Anterior cingulate cortex (tissue), 58 donors: ENCODE results near the gene ZDHHC11B.
"Not testable (repeated sequence)": the region's sequence is repeated elsewhere in the genome, so short reads cannot be mapped to it uniquely, and the experiment has no call there.

Experiments used
- DNase-seq, 58 donors: peaks; one replicate each; lab custom pipeline; 2025; lab: John Stamatoyannopoulos, UW

Gene ZDHHC11B, protein sequence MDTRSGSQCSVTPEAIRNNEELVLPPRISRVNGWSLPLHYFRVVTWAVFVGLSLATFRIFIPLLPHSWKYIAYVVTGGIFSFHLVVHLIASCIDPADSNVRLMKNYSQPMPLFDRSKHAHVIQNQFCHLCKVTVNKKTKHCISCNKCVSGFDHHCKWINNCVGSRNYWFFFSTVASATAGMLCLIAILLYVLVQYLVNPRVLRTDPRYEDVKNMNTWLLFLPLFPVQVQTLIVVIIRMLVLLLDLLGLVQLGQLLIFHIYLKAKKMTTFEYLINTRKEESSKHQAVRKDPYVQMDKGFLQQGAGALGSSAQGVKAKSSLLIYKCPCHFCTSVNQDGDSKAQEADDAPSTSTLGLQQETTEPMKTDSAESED

DNA sequence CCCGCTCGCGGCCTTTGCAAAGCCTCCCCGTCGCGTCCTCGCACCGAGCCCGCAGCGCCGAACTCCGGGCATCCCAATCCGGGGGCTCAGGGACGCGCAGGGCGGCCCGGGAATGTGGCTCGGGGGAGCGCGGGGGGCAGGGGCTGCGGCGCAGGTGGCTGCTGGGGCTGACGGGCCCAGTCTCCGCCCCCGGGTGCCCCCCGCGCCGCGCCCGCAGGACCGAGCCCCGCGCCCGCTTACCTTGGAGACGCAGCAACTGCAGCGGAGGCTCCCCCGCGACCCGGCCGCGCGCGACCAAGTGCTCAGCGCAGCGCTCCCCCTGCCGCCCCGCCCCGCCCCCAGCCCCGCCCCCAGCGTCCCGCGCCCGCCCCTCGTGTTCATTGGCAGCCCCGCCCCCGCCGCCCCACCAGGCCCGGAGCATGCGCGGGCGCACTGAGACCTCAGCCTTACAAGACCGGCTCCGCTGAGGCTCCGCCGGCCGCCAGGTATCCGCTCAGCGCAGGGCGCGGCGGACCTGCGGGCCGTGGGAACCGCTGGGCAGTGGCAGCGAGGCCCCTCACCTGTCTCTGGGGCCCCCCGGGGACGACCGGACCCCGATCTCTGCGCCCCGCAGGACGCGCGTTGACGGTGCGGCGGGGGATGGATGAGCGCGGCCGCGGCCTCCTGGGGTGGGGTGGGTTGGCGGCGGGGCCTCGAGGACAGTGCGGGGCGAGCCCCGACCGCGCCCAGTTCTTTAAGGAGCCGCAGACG lies at the start of gene ZDHHC11B:
Gene ZDHHC11B, minus strand, starts transcription at position 302 of the 750 bp plus-strand sequence. CDS start 17,810 bp downstream, outside the sequence.
- DNase-seq, result peak in 57 of 58 donors; percentile 20 to 98 (median 80)

DNA sequence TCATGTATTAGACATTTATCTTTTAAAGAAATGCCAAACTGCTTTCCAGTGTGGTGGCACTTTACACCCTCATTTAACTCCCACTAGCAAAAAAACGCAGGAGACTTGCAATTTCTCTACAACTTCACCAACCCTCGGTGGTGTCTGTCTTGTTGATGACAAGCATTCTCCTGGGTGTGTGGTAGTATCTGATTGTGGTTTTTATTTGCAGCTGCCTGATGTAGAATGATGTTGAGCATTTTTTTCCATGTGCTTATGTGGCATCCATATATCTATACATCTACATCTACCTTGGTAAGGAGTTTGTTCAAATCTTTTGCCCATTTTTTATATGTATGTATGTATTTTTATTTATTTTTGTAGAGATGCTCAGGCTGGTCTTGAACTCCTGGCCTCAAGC lies 49.5 kb upstream of the ZDHHC11B start:
- DNase-seq, result not testable (repeated sequence)

DNA sequence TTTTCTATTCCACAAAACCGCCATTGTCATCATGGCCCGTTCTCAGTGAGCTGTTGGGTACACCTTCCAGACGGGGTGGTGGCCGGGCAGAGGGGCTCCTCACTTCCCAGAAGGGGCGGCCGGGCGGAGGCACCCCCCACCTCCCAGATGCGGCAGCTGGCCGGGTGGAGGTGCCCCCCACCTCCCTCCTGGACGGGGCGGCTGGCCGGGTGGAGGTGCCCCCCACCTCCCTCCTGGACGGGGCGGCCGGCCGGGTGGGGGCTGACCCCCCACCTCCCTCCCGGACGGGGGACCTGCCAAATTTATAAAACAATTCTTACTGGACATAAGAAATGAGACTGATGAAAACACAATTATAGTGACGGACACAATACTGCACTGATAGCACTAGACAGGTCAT lies 43.7 kb upstream of the ZDHHC11B start:
- not testable (repeated sequence) for DNase-seq

DNA sequence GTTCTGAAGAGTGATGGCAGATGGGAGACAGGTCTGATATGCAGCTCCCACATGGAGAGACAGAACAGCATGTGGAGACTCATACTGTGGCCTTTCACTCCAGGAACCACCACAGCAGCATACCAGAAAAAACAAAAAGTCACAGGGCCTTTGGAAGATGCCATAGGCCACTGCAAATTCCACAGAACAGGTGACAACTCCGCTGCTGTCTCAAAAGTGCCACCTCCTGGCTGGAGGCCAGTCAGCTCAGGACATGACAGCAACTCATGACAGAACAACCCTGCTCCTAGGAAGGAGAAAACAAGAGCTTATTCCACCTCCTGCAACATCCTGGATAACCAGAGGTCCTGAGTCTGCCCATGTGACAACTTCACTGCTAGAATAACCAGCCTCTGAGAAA lies 41.0 kb upstream of the ZDHHC11B start:
- DNase-seq, result not testable (repeated sequence)

DNA sequence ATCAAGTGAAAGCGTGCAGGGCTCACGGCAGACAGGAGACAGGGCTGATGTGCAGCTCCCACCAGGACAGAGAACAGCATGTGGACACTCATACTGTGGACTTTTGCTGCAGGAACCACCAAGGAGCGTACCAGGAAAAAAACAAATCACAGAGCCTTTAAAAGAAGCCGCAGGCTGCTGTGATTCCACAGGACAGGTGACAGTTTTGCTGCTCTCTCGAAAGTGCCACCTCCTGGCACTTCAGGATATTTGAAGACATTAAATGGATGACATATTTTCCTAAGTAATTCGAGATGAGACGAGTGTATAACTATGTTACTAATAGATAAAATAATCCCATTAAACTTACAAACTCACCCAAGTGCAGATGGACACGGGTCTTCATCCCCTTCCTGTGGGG lies 37.0 kb upstream of the ZDHHC11B start:
- DNase-seq, result no peak

DNA sequence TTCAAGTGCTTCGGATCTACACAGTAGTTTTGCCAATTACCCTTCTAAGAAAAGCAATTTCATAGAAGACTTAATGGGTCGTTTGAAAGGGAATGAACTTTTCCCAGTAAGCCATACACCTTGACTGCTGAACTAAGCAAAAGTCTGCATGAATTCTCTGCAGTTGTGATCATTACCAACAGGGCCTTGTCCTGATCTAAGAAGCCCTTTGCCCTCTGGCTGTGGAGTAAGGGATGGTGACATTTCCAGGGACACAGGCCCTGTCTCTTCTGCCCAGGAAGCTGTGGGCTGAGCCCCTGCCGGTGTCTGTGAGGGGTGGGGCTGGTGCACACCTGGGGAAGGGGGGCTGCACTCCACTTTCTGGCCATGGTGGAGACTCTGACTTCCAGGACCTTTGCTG lies 35.7 kb upstream of the ZDHHC11B start:
- no peak for DNase-seq

DNA sequence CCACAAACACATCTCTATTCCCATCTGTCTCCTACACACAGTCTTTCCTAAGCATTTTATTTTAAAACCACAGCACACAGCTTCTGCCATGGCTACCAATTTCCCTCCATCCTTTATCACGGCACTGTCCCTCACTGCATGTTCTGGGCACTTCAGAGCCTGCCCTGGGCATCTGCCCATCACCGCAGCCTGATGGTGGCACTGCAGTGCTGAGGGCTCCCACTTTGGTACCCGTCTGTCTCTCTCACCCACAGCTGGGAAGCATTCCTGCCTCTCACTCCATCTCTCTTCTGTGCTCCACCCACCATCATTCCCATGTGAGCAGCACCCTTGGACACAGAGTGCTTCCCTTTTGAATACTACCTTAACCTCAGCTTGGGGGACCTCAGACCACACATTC lies 34.5 kb upstream of the ZDHHC11B start:
- DNase-seq, result no peak

DNA sequence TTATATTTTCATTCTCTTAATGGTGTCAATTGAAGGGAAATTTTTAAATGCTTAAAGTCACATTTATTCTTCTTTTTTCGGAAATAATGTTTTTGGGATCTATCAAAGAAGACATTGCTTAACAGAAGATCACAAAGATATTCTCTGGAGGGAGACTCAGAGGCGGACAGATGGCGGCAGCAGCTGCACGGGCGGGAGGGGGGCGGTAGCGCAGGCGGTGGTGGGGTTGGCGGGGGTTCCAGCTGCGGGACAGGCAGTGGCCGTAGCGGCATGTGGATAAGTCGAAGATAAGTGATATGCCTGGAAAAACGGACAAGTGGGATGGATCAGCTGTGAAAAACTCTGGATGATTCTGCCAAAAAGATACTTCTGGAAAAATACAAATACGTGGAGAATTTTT lies 31.6 kb upstream of the ZDHHC11B start:
- no peak for DNase-seq

DNA sequence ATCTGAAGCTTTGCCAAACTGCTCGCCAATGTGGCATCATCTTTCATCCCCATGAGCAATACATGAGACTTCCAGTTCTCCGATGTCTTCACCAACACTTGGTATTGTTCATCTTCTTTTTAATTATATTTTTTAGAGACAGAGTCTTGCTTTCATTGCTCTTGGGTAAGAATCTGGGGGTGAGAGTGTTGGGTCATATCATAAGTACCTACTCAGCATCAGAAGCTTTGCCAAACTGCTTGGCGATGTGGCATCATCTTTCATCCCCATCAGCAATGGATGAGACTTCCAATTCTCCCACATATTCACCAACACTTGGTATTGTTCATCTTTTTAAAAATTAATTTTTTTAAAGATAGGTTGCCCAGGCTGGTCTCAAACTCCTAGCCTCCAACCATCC lies 30.9 kb upstream of the ZDHHC11B start:
- no peak for DNase-seq

DNA sequence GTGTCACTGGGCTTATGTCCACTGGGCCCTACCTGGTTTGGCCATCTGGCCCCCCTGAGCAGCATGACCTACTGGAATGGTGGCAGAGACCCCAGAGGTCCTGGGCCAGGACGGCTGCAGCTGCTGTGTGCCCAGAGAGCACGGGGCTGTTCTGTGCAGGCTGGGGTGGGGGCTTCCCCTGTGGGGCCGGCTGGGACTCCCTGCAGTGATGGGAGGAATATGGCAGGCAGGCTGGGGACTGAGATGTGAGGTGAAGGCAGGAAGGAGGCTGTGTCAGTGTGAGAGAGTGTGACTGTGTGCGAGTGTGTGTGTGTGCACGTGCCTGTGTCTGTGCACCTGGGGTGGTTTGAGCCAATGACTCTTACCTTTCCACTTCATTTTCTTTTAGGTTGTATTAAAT lies 29.0 kb upstream of the ZDHHC11B start:
- not testable (repeated sequence) for DNase-seq

DNA sequence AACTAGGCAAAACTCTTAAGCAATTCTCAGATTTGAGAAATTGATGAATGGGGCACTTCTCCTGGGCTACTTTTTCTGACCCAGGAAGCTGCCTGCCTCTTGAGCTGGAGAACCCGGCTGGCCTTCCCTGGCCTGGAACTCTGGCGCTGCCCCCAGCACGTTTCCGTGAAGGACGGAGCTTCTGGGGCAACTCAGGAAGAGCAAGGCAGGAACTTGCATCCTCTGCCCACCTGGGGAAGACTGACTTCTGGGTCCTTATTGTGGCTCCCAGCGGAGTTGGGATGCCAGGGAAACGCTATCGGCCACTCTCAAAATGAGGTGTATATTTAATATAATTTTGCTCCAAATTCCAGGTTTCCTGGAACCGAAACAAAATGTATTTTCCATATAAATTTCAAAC lies 26.9 kb upstream of the ZDHHC11B start:
- not testable (repeated sequence) for DNase-seq

DNA sequence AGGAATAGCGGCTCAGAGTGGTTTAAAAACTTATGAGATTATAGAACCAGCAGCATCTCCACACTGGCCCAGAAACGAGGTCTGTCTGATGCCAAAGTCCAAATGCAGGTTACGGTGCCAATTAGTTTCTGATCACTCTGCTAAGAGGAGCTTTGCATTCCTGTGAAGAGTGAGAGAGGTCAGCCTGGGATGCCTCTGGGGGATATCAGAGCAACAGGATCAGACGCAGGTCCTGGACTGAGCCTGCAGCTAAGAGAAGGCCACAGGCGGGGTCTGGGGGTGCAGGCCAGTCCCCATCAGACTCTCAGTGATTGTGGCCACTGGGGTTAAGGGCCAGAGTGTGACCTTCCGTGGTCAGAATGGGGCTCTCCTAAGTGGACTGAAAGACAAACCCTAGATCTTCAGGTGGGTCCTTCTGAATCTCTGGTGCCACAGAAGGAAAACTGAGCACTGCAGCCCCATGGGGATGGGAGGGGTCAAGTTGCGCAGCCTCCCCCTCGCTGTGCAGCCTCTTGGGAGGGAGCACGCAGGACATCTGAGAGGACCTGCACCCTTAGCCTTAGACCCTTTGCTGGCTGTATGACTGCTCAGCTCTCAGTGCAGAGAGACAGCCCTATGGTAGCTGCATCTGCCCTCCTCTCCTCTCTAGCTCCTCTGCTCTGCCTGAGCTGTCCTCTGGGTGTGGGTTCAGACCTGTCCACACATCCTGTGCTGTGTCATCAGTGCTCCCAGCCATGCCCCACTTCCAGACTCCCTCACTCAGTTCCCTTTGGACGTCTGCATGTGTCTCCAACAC lies 23.4 kb upstream of the ZDHHC11B start:
- not testable (repeated sequence) for DNase-seq

DNA sequence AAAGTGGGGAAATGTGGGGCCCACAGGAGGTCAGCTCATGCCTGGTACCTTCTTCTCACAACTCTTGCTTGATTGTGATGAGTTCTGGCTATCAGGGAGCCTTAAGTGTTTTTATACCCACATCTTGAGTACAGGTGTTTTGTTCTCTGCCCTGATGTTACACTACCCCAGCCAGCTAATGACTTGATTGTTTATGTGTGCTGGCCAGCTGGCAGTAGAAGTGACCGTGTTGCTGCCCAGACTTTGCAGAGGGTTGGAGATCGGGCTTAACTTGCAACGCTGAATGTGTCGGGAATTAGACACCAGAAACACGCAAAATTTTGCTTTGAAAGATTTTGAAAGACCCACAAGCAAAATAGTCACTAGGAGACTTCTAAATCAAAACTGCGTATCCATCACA lies 16.9 kb upstream of the ZDHHC11B start:
- DNase-seq, result peak in 1 of 58 donors; percentile 3

DNA sequence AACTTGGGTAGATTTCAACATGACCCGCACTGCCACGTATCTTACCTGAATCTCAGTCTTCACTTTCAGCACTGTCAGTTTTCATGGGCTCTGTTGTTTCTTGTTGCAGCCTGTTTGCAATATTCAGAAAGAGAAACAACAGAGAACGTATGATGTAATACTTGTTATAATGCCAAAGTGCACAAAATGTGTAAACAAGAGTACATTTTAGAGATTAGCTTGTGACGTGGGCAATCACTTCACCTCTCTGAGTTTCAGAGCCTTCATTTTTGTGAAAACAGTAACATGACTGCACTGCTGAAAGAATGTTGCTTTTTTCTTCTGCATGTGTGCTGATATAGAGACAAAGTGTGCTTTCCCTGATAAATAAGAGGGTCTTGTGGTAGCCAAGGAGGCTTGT lies 16.5 kb upstream of the ZDHHC11B start:
- not testable (repeated sequence) for DNase-seq

DNA sequence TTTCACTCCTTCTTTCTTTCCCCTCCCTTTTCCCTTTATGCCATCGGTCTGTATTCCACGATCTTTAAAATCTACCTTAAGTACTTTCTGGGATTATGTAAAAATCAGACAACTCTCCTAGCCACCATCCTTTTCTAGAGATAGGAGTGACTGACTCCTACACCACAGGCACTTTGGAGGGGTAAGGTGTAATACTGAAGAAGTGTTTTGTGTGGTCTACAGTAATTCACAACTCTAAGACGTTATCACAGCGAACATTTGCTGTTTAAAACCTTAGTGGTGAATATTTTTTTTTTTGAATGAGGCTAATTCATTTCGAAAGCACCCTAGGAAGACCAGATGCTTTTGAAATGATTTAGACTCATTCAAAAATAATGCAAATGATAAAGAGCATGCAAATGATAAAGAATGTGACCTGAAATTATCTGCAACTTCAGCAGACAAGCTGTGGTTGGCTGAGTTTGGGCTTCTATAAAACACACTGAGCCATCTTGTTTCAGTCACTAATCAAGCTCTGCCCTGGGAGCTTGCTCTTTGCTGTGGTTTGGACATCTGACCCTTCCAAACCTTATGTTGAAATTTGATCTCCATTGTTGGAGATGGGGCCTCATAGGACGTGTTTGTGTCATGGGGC lies 14.1 kb upstream of the ZDHHC11B start:
- DNase-seq, result not testable (repeated sequence)

DNA sequence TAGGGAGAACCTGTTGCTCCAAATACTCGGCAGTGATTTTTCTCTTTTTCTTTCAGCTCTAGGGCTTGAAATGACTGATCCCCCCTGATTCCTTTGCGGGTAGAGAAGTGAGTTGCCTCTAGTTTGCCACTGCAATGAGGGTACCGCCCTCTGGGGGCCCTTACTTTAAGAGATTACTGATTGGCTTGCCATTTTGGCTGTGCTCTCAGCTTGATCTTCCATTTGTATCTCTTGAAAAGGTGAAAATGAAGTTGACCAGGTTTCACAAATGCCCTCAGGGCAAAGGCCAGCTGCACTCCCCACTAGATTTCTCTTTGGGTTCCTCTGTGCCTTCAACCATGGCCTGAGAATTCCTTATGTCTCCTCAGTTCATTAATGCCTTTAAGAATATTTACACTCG lies 13.5 kb upstream of the ZDHHC11B start:
- not testable (repeated sequence) for DNase-seq

DNA sequence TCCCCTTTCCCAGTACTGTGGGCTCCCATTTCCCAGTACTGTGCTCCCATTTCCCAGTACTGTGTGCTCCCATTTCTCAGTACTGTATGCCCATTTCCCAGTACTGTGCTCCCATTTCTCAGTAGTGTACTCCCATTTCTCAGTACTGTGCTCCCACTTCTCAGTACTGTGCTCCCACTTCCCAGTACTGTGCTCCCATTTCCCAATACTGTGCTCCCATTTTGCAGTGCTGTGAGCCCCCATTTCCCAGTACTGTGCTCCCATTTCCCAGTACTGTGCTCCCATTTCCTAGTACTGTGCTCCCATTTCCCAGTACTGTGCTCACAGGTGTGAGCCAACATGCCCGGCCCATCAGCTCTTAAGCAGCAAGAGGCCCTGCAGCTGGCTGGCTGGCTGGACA lies 11.3 kb upstream of the ZDHHC11B start:
- not testable (repeated sequence) for DNase-seq

DNA sequence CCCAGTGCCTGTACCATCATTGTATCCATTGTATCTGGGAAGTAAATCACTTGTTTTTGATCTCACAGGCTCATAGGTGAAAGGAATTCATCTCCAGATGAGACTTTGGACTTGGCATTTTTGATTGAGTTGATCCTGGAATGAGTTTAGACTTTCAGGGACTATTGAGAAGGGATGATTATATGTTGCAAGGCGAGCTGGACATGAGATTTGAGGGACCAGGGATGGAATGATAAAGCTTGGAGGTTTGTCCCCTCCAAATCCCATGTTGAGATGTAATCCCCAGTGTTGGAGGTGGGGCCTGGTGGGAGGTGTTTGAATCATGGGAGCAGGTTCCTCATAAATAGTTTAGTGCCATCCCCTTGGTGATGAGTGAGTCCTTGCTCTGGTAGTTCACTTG lies 10.4 kb upstream of the ZDHHC11B start:
- not testable (repeated sequence) for DNase-seq

DNA sequence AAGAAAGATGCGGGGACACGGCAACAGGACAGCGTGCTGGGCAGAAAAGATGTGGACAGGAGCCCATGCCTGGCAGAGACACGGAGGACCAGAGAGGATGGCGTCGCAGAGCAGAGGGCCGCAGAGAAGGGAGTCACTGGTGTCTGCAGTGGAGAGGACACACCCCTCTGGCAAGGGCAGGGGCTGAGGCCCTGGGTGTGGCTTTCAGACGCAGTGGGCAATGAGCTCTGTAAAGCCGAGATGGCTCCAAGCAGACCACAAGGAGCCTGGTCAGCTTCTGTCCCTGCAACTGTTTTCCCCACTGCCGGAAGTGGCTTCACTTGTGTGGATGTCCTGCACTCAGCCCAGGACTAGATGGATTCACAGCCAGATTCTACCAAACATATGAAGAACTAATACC lies 4.2 kb upstream of the ZDHHC11B start:
- DNase-seq, result not testable (repeated sequence)

DNA sequence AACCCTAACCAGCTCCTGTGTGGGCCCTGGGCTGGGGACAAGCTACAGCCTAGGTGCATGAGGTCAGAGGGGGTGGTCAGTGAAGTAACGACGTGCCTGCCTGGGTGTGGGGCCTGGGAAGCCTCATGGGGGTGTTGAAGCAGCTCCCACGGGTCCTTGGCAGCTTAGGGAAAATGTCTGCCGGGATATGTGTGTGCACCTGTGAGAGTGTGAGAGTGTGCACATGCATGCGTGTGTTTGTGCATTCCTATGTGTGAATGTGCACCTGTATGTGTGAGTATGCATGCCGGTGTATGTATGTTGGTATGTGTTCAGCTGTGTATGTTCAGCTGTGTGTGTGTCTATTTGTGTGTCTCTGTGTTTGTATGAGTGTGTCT lies 3.3 kb upstream of the ZDHHC11B start:
- DNase-seq, result not testable (repeated sequence)
